Adrenal gland (tissue), 12 donors: ENCODE data around the gene CARD10. TPM values are rescaled to one million over a fixed set of nuclear protein-coding genes. Genes with fewer than 3 reads are reported as not detected.

Source experiments
- DNase-seq, 7 donors: peaks; one replicate each; pipeline ENCODE4 v3.0.0-alpha.2; 2019 to 2020
- H3K27ac ChIP-seq, 5 donors: fragments of 200-600 bp; sonication (generic) in 4 of 5; 1 replicate in 3 of 5; 2 replicates in 2 of 5; pipeline versions ENCODE4 v1.5.1 to v1.8.0; 2016 to 2020; ENCODE audit warnings: mild to moderate bottlenecking in 1 of 5
- H3K27me3 ChIP-seq: fragments of 200-600 bp; 2 replicates; pipeline ENCODE4 v1.8.0; 2021
- H3K36me3 ChIP-seq, 2 donors: fragments of 200-600 bp; replicated peaks in 1 of 2; 1 replicate in 1 of 2; 2 replicates in 1 of 2; pipeline versions ENCODE4 v1.5.1 to v1.8.0; 2018 to 2022
- H3K4me1 ChIP-seq, 2 donors: fragments of 200-600 bp; replicated peaks in 1 of 2; 1 replicate in 1 of 2; 2 replicates in 1 of 2; pipeline versions ENCODE4 v1.5.1 to v1.8.0; 2018 to 2021
- H3K4me3 ChIP-seq, 4 donors: fragments of 200-600 bp; sonication (generic) in 3 of 4; one replicate each; pipeline ENCODE4 v1.5.1; 2016 to 2018
- H3K9me3 ChIP-seq, 3 donors: fragments of 200-600 bp; sonication (generic) in 1 of 3; replicated peaks in 1 of 3; 1 replicate in 2 of 3; 2 replicates in 1 of 3; pipeline versions ENCODE4 v1.5.1 to v1.8.0; 2016 to 2021
- POLR2A ChIP-seq, 2 donors: fragments of 450-650 bp; IDR thresholded peaks; one replicate each; pipeline ENCODE4 v1.6.1; 2017; ENCODE audit warnings: antibody characterized with exemption in 2 of 2, mild to moderate bottlenecking in 2 of 2, moderate library complexity in 1 of 2
- WGBS, 4 donors: extraction: QIAGEN DNeasy Blood & Tissue Kit in 2 of 4; methylation state at CpG; one replicate each; pipeline versions ENCODE4 v1.1.5 to v1.1.7; 2013 to 2017; 5-methylcytosine and 5-hydroxymethylcytosine counted together
- intact Hi-C, 2 donors: fragments of 100-400 bp; cut with DNase I; formaldehyde crosslinking; loops; one replicate each; pipeline versions ENCODE4 v1.14.1 to v1.15.0; 2022 to 2023
- polyA plus RNA-seq, 3 donors: library from polyadenylated mRNA; stranded (reverse); fragments of 200-250 nt in 2 of 3; fragments of 350-450 nt in 1 of 3; fragmentation: Illumina TruSeq in 1 of 3; extraction: RNeasy Lipid Tissue Mini Kit (QIAGEN cat#74804) in 1 of 3; gene quantifications; one replicate each; pipeline ENCODE4 v1.2.3, GENCODE V29; 2013 to 2014
- total RNA-seq, 9 donors: library from RNA; depleted of rRNA in 4 of 9; stranded (reverse); fragments of >200 nt in 4 of 9; fragments of 120-200 nt in 1 of 9; fragmentation: NEBNext Ultra II Directional in 1 of 9; extraction: Animal tissue kit (Norgen Biotek cat#: 25700) in 1 of 9; gene quantifications; one replicate each; pipeline versions ENCODE4 v1.1.0 to v1.2.4, GENCODE V29; 2013 to 2023
- TF ChIP-seq, protein P1 (sequence below), 6 experiments: fragments of 450-650 bp in 4 of 6; fragments of 200-600 bp in 2 of 6; sonication (generic) in 1 of 6; IDR thresholded peaks; 1 replicate in 5 of 6; 2 replicates in 1 of 6; pipeline versions ENCODE4 v1.5.1 to v1.8.0; 2016 to 2021; ENCODE audit warnings: antibody characterized with exemption in 6 of 6, mild to moderate bottlenecking in 2 of 6, moderate library complexity in 1 of 6
- donor health status: healthy with polysubstance abuse.
- donor health status: Bipolar disorder and iron deficiency.
- donor health status: DM: yes; HTN: yes; CAD: no.
- donor health status: DM: no; HTN: no; CAD: no.
- donor health status: DM: no; HTN: no; CAD: no.
- donor health status: DM: yes; HTN: yes; CAD: no.

Gene CARD10
- total and polyA plus RNA-seq, 12 donors, result 3.3 to 34.2 (median 19.0) TPM

DNA sequence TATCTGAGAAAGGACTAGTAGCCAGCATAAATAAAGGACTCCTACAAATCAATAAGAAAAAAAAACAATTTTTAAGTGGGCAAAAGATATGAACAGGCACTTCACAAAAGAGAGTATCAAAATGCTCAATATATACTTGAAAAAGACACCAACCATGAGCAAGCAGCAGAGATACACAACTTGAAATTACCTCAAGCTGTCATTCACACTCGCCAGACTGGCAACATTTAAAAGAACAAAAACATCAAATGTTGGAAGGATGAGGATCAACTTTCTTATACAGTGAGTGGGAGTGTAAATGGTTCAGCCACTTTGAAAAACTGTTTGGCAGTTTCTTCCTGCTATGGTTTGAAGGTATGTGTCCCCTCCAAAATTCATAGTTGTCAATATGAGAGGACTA is 68.0 kb downstream of the CARD10 start:
- peaks cover 14% of the 10 kb centered on the region for H3K27me3 ChIP-seq

GRCh38 chr22:37449331-37450001 is 69.7 kb downstream of the CARD10 start:
- Histone ChIP-seq H3K36me3 (no peaks in the 10 kb centered on the region), H3K27ac (no peak overlapping the region), H3K4me3 (no peak overlapping the region), H3K27me3 (peaks cover 14% of the 10 kb centered on the region), H3K9me3 (no peaks in the 10 kb centered on the region), H3K4me1 (no peaks in the 10 kb centered on the region)
- DNase-seq, result no peak
- 29 to 43% (median 34%) methylated on average over 11 to 15 of the region's 15 CpGs for WGBS, 4 donors
- no peak for TF ChIP-seq POLR2A (IDR thresholded peaks at IDR 0.05)
- TF ChIP-seq, protein P1, sequence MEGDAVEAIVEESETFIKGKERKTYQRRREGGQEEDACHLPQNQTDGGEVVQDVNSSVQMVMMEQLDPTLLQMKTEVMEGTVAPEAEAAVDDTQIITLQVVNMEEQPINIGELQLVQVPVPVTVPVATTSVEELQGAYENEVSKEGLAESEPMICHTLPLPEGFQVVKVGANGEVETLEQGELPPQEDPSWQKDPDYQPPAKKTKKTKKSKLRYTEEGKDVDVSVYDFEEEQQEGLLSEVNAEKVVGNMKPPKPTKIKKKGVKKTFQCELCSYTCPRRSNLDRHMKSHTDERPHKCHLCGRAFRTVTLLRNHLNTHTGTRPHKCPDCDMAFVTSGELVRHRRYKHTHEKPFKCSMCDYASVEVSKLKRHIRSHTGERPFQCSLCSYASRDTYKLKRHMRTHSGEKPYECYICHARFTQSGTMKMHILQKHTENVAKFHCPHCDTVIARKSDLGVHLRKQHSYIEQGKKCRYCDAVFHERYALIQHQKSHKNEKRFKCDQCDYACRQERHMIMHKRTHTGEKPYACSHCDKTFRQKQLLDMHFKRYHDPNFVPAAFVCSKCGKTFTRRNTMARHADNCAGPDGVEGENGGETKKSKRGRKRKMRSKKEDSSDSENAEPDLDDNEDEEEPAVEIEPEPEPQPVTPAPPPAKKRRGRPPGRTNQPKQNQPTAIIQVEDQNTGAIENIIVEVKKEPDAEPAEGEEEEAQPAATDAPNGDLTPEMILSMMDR (IDR thresholded peaks at IDR 0.05), result no peak
- intact Hi-C loops, result loop anchor here in 1 of 2 donors (5.0 kb wide), 1 partner anchor 177 kb away; no protein-coding TSS in a partner anchor

More for the DNA sequence above, 68.0 kb downstream of the CARD10 start:
- DNase-seq, result no peak
- no peak for TF ChIP-seq POLR2A (IDR thresholded peaks at IDR 0.05)
- TF ChIP-seq, protein P1 (IDR thresholded peaks at IDR 0.05), result no peak
- Histone ChIP-seq H3K27ac (no peak overlapping the region), H3K36me3 (no peaks in the 10 kb centered on the region), H3K4me1 (peaks cover 0 to 9% of the 10 kb centered on the region in 2 donors), H3K9me3 (no peaks in the 10 kb centered on the region), H3K4me3 (no peak overlapping the region)
- WGBS, 4 donors, result 46 to 94% (median 59%) methylated on average over 1 of the region's 1 CpG
- intact Hi-C loops, result loop anchor here in 1 of 2 donors (5.0 kb wide), 1 partner anchor 179 kb away; no protein-coding TSS in a partner anchor

- peaks cover 14% of the 10 kb centered on the region for H3K27me3 ChIP-seq
- WGBS, 4 donors, result 58 to 83% (median 79%) methylated on average over 5 to 18 of the region's 18 CpGs
- H3K9me3 ChIP-seq, result no peaks in the 10 kb centered on the region
- DNase-seq, result no peak
- no peaks in the 10 kb centered on the region for H3K36me3 ChIP-seq
- TF ChIP-seq, protein P1 (IDR thresholded peaks at IDR 0.05), result no peak
- TF ChIP-seq POLR2A (IDR thresholded peaks at IDR 0.05), result no peak
- H3K4me1 ChIP-seq, result no peaks in the 10 kb centered on the region
- H3K4me3 ChIP-seq, result no peak overlapping the region
- intact Hi-C loops, result no loop called here
- H3K27ac ChIP-seq, result no peak overlapping the region
Observed at GRCh38 chr22:37448516-37449127, 70.6 kb downstream of the CARD10 start.

- WGBS, 4 donors, result 80 to 87% (median 84%) methylated on average over 9 of the region's 9 CpGs
- no peak overlapping the region for H3K27ac ChIP-seq
- H3K27me3 ChIP-seq, result peaks cover 14% of the 10 kb centered on the region
- H3K36me3 ChIP-seq, result no peaks in the 10 kb centered on the region
- no peaks in the 10 kb centered on the region for H3K9me3 ChIP-seq
- H3K4me3 ChIP-seq, result no peak overlapping the region
- TF ChIP-seq, protein P1 (IDR thresholded peaks at IDR 0.05), result no peak
- TF ChIP-seq POLR2A (IDR thresholded peaks at IDR 0.05), result no peak
- no peak for DNase-seq
- H3K4me1 ChIP-seq, result no peaks in the 10 kb centered on the region
- intact Hi-C loops, result no loop called here
Observed at GRCh38 chr22:37445501-37445900, 73.7 kb downstream of the CARD10 start.
